HG03103 (cell line): ENCODE measurements around the gene NCLN.
"Not testable (repeated sequence)": the region's sequence is repeated elsewhere in the genome, so short reads cannot be mapped to it uniquely, and the experiment has no call there.

ENCODE experiments used
- ATAC-seq: cut with Tn5 transposase; IDR thresholded peaks from one replicate; pipeline ENCODE4 v1.9.1; 2021; ENCODE audit warnings: low read depth; ENCODE audit not compliant: unreplicated experiment

The NCLN gene

GRCh38 chr19:3224346-3225168 is 38.8 kb downstream of the NCLN start, which contains the start of gene CELF5:
TSS of gene CELF5 (plus strand) at chr19:3224661. CDS start at chr19:3224740, 79 bp downstream.
- ATAC-seq: no peak

- no peak for ATAC-seq
These were observed 39.4 kb downstream of the NCLN start for GRCh38 chr19:3225169-3225485.

- ATAC-seq: no peak
These were observed 40.0 kb downstream of the NCLN start for GRCh38 chr19:3225677-3226093.

GRCh38 chr19:3227054-3227626 is 41.4 kb downstream of the NCLN start:
- no peak for ATAC-seq

GRCh38 chr19:3229346-3229743 is 43.6 kb downstream of the NCLN start:
- no peak for ATAC-seq

- ATAC-seq: no peak
These were observed 44.3 kb downstream of the NCLN start for GRCh38 chr19:3229888-3230496.

- no peak for ATAC-seq
These were observed 45.6 kb downstream of the NCLN start for GRCh38 chr19:3231288-3231687.

- no peak for ATAC-seq
These were observed 47.4 kb downstream of the NCLN start for GRCh38 chr19:3233116-3233515.

- ATAC-seq: no peak
These were observed 48.1 kb downstream of the NCLN start for GRCh38 chr19:3233831-3234230.

- ATAC-seq: no peak
These were observed 49.1 kb downstream of the NCLN start for GRCh38 chr19:3234800-3235199.

- ATAC-seq: not testable (repeated sequence)
These were observed 49.9 kb downstream of the NCLN start for GRCh38 chr19:3235604-3236003.

- no peak for ATAC-seq
These were observed 50.5 kb downstream of the NCLN start for GRCh38 chr19:3236272-3236671.

GRCh38 chr19:3238066-3238561 is 52.4 kb downstream of the NCLN start:
- no peak for ATAC-seq

- ATAC-seq: no peak
These were observed 53.6 kb downstream of the NCLN start for GRCh38 chr19:3239367-3239766.

- ATAC-seq: no peak
These were observed 58.3 kb downstream of the NCLN start for GRCh38 chr19:3243819-3244700.

GRCh38 chr19:3245050-3245449 is 59.3 kb downstream of the NCLN start:
- ATAC-seq: no peak

- no peak for ATAC-seq
These were observed 63.1 kb downstream of the NCLN start for GRCh38 chr19:3248728-3249326.

GRCh38 chr19:3249408-3249807 is 63.7 kb downstream of the NCLN start:
- no peak for ATAC-seq

- no peak for ATAC-seq
These were observed 64.9 kb downstream of the NCLN start for GRCh38 chr19:3250675-3251074.

- no peak for ATAC-seq
These were observed 65.5 kb downstream of the NCLN start for GRCh38 chr19:3251229-3251628.
